HG03139 (cell line): Measurements from ENCODE around the gene LEP.
"Not testable (repeated sequence)": the region's sequence is repeated elsewhere in the genome, so short reads cannot be mapped to it uniquely, and the experiment has no call there.

Source experiments
- ATAC-seq: cut with Tn5 transposase; IDR thresholded peaks from one replicate; pipeline ENCODE4 v1.9.1; 2021; ENCODE audit not compliant: unreplicated experiment

The LEP gene

DNA sequence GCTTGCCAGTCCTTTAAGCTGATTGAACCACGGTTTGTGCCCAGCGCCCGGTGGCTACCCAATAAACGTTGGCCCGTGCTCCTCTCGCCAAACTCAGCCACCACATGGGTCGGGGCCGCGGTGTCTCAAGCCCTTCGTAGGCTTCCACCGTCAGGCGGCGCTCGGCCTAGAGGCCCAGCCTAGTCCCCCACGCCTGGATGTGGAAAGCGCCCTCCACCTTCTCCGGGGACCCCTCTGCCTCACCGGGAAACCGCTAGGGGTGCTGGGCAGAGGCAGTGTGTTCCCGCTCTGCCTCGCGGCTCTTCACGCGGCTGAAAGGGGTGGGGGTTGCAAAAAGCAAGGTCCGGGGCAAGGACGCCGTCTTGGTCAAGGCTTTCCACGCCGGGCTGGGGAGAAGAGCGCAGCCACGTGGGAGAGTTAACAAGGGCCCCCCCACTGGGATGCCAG lies 29.8 kb downstream of the LEP start:
- ATAC-seq = no peak

DNA sequence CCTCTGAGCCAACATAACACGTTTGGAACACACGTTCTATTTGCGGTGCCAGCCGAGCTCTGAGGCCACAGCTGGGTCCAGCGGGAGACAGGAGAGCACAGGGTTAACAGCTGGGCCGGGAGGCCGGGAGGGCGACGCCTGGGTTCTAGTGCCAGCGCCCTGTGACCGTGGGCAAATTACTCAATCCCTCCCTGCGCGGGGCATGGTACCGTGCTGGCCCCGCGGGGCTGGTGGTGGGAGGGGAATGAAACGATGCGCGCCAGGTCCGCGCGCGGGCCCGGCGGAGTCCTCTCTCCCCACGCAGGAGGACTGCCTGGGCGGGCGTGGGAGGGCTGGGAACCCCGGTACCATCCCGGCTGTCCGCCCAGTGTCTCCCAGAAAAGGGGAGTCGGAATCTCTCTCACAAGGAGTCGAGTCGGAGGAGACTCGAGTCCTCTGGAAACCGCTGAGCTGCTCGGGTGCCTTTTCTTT lies 30.4 kb downstream of the LEP start:
- ATAC-seq = no peak

DNA sequence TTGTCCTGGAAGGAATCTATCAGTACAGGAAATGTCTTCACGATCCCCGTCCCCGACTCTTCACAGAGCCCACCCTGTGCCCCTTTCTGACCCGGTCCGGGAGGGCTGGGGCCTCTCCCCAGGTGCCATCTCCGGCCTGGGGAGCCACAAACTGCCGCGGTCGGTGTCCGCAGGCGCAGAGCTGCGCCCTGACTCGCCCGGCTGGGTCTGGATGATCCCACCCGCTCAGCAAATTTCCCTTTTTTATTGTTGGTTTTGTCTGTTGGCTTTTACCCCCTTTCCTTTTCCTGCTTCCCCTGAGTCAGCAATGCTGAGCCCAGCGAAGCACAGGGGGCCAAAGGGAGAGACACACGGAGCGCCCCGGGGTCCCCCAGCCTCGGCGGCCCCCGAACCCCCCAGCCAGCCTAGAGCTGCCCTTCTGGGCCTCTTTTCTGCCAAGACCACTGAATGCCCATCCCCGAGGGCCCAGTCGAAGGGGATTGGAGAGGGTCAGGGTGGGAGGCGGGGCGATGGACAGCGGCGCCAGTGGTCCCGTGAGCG lies 30.9 kb downstream of the LEP start:
- ATAC-seq = no peak

DNA sequence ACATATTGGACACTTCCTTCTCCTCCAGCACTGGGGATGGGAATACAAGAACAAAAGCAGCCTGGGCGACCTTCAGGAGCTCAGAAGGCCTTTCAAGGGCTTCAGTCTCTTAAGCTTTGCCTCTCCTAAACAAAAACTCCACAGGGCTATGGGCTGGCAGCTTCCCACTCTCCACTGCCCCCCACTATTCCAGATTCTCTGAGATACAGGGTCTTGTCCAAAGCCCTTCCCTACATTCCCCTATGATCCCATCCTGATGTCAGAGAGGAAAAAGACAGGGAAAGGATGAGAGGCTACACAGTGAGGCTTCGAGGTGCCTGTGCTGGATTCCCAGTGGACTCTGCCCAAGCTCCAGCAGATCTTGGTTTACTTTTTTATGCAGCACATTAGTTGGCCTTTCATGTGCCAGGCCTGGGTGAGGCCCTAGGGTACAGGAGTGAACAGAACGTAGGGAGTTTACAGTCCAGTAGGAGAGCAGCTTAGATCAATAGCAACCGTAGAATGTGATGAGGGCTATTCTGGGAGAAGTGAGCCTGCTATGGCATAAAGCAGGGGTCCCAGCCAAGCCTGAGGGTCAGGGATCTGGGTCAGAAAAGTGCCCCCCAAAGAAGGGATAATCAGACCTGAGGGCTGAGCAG lies 33.3 kb downstream of the LEP start:
- no peak for ATAC-seq

DNA sequence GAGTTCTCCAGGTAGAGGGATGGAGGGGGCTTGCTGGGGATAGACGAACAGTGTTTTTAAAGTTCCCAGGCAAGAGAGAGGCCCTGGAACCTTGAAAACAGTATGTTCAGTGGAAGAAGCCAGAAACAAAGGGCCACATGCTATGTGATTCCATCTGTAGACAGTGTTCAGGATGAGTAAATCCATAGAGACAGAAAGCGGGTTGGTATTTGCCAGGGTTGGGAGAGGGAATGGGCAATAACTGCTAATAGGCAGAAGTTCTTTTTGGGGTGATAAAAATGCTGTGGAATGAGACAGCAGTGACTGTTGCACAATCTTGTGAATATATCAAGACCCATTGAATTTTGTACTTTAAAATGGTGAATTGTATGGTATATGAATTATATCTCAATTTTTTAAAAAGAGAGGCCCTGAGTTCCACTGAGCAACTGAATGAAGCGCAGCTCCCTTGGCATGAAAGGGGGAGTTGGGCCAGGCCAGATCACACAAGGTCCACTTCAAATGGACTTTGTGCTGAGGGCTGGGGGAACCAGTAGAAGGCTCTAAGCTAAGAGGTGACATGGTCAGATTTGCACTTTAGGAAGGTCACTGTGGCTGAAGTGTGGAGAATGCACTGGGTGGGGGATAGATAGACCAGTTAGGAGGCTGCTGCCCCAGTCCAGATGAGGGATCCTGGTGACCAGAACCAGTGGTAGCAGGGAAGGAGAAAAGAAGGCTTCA lies 34.0 kb downstream of the LEP start:
- no peak for ATAC-seq

DNA sequence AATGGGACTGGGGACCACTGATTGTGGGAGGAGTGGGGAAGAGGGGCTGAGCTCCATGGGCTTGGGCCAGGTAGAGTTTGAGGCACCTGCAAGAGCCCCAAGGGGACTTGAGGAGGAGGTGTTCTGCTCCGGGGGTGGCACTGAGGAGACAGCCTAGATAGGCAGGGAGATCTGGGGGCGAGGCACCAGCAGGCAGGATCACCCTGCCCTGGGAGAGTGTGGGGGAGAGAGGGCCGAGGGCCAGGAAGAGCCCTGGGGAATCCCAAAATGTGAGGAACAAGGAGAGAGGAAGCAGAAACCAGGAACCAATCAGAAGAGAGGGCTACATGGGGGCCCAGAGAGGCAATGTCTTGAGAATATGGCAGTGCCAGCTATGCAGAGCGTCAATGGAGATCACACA lies 34.6 kb downstream of the LEP start:
- ATAC-seq = no peak

DNA sequence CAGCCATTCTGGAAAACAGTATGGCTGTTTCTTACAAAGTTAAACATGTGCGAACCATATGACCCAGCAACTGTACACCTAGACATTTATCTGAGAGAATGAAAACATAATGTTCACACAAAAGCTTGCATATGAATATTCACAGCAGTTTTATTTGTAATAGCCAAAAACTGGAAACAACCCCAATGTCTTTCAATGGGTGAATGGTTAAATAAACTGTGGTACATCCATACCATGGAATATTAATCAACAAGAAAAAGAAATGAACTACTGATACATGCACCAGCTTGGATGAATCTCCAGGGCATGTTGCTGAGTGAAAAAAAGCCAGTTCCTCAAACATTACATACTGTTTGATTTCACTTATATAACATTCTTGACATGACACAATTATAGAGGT lies 37.3 kb downstream of the LEP start:
- ATAC-seq = no peak

DNA sequence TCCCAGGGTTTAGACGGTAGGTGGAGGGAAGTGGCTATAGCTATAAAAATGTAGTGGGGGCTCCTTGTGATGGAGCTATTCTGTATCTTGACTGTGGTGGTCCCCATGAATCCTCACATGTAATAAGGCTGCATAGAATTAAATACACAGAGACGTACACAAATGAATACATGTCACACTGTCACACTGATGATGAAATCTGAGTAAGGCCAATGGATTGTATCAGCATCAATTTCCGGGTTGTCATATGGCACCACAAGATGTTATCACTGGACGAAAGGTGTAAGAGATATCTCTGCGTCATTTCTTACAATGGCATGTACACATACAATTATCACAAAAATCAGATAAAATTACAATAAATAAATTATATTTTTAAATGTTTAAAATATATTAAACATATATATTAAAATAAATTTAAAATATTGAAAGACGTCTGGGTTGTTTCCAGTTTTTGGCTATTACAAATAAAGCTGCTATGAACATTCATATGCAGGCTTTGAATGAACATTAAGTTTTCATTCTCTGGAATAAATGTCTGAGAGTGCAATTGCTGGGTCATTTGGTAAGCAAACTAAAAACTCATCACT lies 38.1 kb downstream of the LEP start:
- no peak for ATAC-seq

DNA sequence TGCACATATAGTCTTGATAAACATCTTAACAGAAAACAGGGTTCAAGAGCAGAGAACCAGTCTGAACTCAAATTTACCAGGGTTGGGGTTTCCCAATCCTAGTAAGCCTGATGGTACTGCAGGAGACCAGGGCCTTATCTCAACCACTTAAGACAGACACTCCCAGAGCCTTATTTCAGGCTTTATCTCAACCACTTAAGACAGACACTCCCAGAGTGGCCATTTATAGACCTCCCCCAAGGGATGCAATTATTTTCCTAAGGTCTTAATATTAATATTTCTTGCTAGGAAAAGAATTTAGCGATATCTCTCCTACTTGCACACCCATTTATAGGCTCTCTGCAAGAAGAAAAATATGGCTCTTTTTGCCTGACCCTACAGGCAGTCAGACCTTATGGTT lies 39.4 kb downstream of the LEP start:
- not testable (repeated sequence) for ATAC-seq

DNA sequence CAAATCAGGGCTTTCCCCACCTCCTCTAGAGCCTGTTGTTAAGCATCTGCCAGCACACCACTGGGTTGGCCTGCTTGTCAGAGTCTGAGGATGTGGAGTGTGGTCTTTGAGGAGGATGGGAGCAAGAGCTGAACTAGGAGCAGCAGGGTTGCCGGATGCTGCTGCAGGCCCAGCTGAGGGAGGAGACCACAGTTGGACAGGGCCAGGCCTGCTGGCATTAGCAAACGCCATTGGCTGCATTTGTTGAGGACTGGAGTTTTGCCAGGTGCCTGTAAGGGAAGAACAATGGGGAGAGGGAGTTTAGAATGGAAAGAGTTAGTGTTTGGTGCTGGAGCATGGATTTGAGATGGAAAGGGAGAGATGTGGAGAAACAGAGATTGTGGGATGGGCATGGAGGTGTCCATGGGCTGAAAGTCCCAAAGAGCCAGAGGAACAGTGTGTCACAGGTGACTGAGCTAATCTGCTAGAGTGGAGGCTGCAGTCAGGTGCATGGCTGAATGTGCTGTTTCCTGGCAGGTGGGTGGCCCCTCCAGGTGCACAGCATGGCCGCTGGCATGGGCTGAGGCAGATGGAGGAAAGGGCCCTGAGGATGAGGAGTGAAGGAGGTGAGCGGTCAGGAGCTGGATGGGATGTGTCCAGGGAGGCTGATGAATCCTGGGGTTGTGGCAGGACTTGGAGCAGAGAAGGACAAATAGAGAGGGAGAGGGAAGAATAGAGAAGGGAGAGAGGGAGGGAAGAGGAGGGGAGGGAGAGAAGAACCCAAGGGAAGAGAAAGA lies 40.7 kb downstream of the LEP start:
- ATAC-seq = no peak

DNA sequence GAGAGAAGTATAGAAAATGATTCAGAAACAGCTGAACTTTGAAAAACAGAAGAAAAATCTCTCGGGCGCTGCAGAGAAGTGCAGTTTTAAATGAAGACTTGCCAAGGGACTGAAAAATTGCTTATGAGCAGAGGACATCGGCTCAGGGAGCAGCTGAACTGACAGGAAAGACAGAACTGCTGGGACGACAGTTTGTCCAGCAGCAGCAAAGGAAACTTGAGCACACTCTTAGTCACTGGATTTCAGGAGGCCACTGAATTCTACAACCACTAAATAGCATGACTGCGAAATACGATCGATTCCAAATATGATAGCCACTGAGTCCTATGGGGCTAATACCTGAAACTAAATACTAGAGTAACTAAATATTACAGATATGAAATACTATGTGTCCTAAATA lies 43.0 kb downstream of the LEP start:
- no peak for ATAC-seq

DNA sequence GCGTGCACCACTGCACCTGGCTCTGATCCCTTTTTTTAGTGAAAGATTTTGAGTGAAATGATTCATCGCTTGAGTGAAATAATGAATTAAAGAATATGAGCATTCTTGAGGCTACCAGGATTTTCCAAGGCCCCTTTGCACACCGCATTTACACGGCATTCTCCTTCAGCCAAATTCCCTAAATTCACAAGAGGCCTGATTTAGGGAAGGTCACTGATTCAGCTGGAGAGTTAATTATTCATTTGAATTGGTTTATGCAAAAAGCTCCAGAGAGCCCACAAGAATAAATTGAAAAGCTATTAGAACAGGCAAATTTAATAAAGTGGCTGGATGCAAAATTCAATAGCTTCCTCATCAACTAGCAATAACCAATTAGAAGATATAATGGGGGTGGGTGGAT lies 46.5 kb downstream of the LEP start:
- no peak for ATAC-seq

DNA sequence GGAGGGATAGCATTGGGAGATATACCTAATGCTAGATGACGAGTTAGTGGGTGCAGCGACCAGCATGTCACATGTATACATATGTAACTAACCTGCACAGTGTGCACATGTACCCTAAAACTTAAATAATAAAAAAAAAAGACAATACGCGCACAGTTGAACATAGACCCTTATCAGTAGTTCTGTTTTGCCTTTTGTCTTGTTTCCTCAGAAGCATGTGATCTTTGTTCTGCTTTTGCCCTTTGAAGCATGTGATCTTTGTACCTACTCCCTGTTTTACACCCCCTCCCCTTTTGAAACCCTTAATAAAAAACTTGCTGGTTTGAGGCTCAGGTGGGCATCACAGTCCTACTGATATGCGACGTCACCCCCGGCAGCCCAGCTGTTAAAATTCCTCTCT lies 56.9 kb downstream of the LEP start:
- not testable (repeated sequence) for ATAC-seq

DNA sequence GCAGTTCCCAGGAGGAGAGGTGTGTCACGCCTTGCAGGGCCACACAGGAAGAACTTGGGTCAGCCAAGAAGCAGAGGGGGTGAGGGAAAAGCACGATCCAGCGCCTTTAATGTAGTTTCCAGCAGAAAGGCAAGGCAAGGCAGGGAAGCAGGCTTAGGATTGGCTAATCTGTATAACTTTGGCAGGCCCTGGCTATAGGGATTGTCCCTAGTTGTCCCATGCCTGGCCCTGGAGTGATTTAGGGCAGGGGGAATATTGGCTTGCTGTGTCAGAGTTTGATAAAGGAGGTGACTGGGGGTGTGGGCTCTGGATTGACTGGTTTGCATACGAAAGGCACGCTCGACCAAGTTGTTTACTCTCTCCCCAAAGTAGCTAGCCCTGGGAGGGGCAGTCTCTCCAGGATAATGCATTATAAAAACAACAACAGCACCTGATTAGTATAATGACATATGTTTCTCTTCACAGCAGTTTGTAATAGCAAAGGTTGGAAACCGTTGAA lies 58.1 kb downstream of the LEP start:
- no peak for ATAC-seq

DNA sequence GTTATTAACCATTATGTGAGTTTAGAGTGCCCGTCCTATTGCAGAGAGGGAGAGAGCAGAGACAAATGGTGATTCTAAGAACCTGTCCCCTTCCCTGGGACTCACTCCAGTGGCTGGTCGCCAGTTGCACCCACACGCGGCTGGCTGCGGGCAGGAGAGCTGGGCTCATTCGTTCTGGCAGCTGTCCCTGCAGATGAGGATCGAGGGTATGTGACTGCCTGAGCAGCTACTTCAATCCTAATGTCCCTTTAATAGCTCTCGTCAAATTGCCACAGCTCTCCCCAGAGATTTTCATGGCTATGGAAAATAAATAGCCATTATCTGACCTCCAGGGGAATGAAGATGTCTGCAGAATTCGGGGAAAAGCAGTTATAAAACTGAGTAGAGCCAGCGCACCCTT lies 61.1 kb downstream of the LEP start:
- no peak for ATAC-seq

DNA sequence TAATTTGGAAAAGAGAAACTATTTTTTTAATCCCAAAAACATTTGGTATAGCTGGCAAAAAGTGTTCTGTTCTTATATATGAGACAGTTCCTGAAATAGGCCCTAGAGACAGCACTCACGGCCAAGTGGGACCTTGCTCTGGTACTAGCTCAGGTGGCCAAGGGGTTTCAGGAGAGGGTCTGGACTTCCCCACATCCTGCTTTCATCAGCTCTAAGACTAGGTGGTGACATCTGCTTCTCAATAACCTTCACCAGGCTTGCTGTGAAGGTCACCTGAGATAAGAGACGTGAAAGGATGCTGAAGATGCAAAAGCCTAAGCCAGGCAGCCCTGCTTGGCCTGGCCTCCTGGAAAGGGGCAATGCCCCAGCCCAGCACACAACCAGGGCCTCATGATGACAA lies 62.1 kb downstream of the LEP start:
- ATAC-seq = no peak

DNA sequence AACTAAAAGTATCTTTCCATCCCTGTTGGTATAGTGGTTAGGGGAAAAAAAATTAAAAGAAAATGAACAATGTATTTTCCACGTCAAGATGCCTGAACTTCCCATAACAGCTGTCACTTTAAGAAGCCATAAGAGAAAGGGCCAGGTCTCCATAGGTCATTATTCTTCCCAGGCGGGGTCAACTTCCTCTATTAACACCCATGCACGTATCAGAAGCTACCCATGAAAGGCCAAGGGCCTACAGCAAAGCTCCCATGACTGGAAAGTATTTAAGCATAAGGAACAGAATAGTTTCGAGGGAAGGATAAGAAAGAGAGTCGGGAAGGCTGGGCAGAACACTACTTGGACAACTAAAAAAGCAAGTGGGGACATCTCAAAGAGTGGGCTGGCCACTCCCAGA lies 62.6 kb downstream of the LEP start:
- ATAC-seq = no peak

DNA sequence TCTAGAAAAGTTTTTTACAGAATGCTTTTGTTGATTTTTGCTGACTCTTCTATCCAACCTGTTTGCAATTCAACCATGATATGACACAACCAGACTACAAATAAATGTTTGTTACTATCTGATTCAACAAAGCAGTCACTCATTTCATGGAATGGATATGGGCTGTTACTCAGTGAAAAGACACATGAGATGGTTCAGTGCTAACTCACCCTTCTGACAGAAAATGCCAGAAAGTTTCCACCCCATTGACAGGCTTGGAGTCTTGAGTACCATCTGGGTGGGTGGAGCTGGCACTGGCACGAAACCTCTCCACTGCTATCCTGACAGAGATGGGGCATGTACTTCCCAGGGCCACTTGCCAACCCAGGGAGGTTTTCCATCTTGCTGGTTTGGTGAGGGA lies 63.1 kb downstream of the LEP start:
- no peak for ATAC-seq

DNA sequence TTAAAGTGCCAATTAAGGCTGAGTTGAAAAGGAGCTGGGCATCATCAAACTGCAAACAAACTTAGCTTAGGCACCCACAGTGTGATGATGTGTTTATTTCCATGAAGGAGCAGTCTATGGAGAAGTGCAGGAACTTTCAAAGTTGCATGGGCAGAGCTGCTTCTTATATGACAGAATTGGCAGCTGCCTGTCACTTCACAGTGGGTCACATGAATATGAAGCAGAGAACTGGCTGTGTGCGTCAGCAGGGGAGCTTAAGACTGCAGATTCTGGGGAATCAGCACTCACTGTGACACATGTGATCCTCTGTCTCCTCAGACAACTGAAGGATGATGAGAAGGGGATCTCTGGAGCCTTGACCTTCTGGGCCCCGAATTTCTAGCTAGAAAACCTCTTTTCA lies 66.0 kb downstream of the LEP start:
- ATAC-seq = no peak
